SHP77 (cell line): ENCODE results near the gene PSG7.
"Not testable (repeated sequence)": the region's sequence is repeated elsewhere in the genome, so short reads cannot be mapped to it uniquely, and the experiment has no call there.

Source experiments
- DNase-seq, 2 experiments: peaks; one replicate each; lab custom pipeline; 2025; lab: John Stamatoyannopoulos, UW

Gene PSG7

GRCh38 chr19:42937107-42937506 is at the start of gene PSG7:
Gene PSG7, minus strand, starts transcription at chr19:42937207. Its CDS starts 131 bp downstream, at chr19:42937076.
- DNase-seq = not testable (repeated sequence)

- no peak for DNase-seq
Measured at GRCh38 chr19:42985588-42985987, 48.6 kb upstream of the PSG7 start.

- not testable (repeated sequence) for DNase-seq
Measured at GRCh38 chr19:42982111-42982510, 45.1 kb upstream of the PSG7 start.

- DNase-seq = not testable (repeated sequence)
Measured at GRCh38 chr19:42971451-42971850, 34.4 kb upstream of the PSG7 start.

- no peak for DNase-seq
Measured at GRCh38 chr19:42965176-42965575, 28.2 kb upstream of the PSG7 start.

GRCh38 chr19:42961119-42961518 is 24.1 kb upstream of the PSG7 start:
- DNase-seq = no peak

GRCh38 chr19:42952126-42952525 is 15.1 kb upstream of the PSG7 start:
- DNase-seq = not testable (repeated sequence)

GRCh38 chr19:42951476-42951875 is 14.5 kb upstream of the PSG7 start:
- not testable (repeated sequence) for DNase-seq

- DNase-seq = peak; percentile 2 to 4
Measured at GRCh38 chr19:42942187-42942789, 5.3 kb upstream of the PSG7 start.

- not testable (repeated sequence) for DNase-seq
Measured at GRCh38 chr19:42934726-42935125, 2.3 kb downstream of the PSG7 start.

GRCh38 chr19:42934183-42934582 is 2.8 kb downstream of the PSG7 start:
- not testable (repeated sequence) for DNase-seq

GRCh38 chr19:42933412-42933811 is 3.6 kb downstream of the PSG7 start:
- not testable (repeated sequence) for DNase-seq

- DNase-seq = not testable (repeated sequence)
Measured at GRCh38 chr19:42932485-42933101, 4.4 kb downstream of the PSG7 start.

- peak in 1 of 2 experiments; percentile 8 for DNase-seq
Measured at GRCh38 chr19:42930214-42930613, 6.8 kb downstream of the PSG7 start.

GRCh38 chr19:42928896-42929295 is 8.1 kb downstream of the PSG7 start:
- no peak for DNase-seq

GRCh38 chr19:42926781-42927180 is 10.2 kb downstream of the PSG7 start:
- no peak for DNase-seq

- DNase-seq = peak; percentile 26 to 34
Measured at GRCh38 chr19:42923106-42923505, 13.9 kb downstream of the PSG7 start.

- DNase-seq = not testable (repeated sequence)
Measured at GRCh38 chr19:42920971-42921370, 16.0 kb downstream of the PSG7 start.

- no peak for DNase-seq
Measured at GRCh38 chr19:42919757-42920079, 17.3 kb downstream of the PSG7 start.

- DNase-seq = not testable (repeated sequence)
Measured at GRCh38 chr19:42919070-42919756, 17.8 kb downstream of the PSG7 start.

GRCh38 chr19:42918377-42919069 is 18.5 kb downstream of the PSG7 start:
- not testable (repeated sequence) for DNase-seq

GRCh38 chr19:42917634-42918033 is 19.4 kb downstream of the PSG7 start, which contains the start of gene PSG6:
Gene PSG6, minus strand, starts transcription at chr19:42917894. Its CDS starts 102 bp downstream, at chr19:42917792.
- DNase-seq = not testable (repeated sequence)
